ENCODE results near the gene PAFAH2.
A peak's percentile ranks its signal among the peaks of the same experiment; 100 is the strongest.
"Not testable (repeated sequence)": the region's sequence is repeated elsewhere in the genome, so short reads cannot be mapped to it uniquely, and the experiment has no call there.

PAFAH2 gene

DNA sequence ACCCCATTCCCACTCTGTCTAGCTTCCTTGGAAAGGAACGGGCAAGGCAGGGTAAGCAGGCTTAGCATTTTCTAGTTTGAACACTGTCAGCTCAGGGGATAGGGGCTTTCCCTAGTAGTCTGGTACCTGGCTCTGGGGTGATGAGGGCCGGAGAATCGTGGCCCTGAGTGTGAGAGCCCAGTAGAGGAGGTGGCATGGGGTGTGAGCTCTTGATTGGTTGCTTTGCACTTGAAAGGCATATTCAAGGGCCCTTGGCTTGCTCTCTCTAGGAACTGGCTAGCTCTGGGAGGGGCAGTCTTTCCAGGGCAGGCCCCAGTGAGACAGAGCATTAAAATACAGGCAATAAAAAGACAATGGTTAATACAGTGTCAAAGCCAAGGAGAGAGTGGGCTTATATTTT is 13.0 kb upstream of the PAFAH2 start:
- peak in 1 of 3 experiments; percentile 66 for DNase-seq

DNA sequence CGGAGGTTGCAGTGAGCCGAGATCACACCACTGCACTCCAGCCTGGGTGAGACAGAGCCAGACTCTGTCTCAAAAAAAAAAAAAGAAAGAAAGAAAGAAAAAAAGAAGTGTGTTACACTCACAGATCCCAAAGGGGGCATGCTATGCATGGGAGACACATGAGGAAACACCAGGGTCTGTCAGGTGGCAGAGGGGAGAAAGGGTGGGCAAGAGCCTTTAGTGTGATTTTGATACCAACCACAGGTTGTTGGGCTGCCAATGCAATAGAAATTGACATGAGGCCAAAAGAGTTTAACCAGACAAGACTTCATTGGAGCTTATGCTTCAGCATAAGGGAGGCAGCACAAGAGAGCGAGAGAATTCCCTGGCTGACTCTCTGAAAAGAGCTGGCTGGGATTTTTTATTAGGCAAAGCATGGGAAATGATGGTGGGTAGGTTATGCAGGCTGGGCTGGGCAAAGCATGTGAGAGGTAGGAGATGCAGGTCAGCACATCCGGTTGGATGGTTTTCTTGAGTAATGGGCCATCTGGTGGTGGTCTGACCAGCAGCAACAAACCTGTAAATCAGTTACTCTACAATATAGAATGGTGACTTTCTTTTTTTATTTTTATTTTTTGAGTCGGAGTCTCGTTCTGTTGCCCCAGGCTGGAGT is 12.1 kb upstream of the PAFAH2 start:
- peak in 2 of 3 experiments; percentile 18 to 50 for DNase-seq

DNA sequence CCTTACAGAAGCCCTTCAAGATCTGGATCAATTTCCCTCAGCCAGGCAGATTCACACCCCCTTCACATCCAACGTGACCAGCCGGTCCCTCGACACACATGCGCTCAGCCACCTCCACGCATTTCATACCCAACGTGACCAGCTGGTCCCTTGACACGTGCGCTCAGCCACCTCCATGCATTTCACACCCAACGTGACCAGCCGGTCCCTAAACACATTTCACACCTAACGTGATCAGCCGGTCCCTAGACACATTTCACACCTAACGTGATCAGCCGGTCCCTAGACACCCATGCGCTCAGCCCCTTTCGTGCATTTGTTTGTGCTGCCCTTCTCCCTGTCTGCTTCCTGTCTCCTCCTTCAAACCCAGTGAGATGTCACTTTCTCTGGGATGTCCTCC is 8.8 kb upstream of the PAFAH2 start:
- DNase-seq: no peak

DNA sequence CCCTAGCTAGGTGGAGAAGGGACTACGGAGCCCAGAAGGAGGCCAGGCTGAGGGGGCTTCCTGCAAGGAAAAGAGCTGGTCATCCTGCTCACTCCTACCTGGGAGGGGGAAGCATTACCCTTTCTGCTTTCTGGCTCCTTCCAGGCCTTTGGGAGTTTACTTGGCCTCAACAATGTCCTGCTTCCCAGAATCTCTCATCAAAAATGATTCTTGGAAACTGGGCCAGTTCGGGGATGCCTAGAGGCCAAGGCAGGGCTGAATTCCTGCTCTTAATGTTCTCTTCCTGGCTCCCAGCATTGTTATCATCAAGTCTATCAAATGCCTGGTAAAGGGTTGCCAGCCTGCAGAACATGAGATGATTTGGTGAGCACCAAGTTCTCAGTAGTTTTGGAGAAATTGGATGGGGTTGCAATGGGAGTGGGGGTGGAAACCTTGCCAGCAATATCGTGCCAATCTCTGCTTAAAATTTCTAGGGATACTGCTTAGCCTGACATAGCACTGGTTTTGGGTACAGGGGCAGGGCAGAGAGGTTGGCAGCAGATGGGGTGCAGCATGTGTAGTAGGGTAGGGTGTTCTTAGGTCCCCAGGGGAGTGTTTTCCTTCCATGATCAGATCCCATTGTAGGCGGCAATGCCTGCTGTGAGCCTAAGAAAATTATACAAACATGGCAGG is 7.7 kb upstream of the PAFAH2 start:
- no peak for DNase-seq

DNA sequence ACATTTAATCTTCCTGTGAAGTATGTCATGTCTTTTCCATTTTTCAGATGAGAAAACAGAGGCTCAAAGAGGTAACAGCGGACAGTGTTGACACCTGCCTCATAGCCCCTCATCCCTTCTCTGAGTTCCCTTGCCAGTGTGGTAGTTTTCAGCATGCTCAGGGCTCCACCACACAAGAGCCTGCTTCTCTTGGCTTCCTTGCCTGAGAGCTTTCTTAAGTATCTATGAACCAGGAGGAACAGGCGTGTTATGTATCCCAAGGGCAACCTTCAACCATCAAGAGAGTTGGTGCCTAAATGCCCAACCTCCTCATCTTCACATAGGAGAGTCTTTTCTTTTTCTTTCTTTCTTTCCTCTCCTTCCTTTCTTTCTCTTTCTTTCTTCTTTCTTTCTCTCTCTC is 5.9 kb upstream of the PAFAH2 start:
- no peak for DNase-seq

DNA sequence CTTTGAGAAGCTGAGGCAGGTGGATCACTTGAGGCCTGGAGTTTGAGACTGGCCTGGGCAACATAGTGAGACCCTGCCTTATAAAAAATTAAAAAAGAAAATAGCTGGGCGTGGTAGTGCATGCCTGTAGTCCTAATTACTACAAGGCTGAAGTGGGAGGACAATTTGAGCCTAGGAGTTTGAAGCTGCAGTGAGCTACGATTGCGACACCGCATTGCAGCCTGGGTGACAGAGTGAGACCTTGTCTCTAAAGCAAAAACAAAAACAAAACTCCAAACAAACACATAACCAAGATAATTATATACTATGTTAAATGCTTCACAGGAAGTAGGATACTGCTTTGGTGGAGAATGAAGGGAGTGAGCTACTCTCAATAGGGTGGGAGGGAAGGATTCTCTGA is 5.4 kb upstream of the PAFAH2 start:
- no peak for DNase-seq

DNA sequence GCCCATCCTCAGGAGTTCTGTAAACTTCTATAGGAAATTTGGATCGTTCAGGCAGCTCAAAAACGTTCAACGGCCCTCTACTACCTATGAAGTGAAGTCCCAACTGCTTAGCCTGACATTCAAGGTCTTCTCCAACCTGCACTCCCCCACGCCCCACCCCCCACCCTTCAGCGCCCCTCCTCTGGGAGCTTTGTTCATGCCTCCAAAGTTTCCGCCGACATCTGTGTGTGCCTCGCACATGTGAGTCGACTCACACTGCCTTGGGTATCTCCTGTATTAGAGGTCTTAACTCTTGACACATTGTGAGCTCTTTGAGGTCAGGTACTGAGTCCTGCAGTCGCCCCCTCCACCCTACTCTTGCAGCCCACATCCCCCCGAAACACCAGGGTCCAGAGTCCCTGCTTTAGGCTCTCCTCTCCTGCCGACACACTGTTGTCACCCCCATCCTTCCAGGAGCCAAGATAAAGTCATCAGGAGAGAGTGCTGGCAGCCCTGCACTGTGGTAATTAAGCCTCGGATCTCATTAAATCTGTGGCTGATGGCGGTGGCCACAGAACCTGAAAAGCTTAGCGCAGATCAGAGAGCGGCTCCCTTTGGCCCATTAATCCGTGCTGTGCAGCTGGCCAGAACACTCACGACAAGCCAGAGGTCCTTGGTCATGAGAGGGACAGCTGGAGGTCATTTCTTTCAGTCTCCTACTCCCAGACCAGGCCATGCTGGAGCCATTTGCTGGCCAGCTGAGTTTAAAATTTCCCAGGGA is 1.4 kb upstream of the PAFAH2 start:
- no peak for DNase-seq

DNA sequence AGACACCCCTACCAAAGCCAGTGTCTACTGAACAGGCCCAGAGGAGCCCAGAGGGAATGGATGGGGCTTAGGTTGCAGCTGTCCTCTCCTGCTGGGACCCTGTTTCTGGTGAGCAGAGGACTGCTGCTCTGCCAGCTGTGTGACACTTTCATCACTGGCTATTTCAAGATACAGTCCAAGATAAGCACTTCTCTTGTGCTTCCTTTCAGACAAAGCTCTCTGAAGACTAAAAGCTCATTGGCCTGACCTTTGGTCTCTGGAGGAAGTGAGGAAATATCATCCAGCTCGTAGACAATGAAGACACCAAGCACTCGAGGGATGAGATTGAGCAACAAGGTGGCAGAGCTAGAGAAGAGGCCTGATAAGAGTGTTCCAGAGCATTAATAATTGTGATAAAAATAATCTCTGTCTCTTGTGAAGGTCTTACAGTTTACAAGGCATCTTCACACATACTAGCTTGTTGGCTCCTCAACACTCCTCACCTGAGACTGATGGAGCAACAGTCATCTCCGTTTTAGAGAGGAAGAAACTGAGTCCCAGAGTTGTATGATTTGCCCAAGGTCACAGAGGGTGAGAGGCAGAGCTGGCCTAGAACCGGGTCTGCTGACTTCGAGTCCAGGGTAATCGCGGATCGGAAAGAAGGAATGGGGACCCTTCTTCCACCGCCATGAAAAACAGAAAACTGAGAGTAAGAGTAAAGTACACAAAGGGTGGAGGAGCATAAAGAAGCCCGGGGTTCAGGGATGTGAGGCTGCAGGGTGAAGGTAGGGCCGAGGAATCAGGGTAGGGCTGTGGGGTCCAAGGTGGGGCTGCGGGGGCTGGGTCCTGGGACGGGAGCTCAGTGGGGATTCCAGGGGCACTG is 666 bp downstream of the PAFAH2 start:
- DNase-seq: peak in 2 of 3 experiments; percentile 54 to 61

DNA sequence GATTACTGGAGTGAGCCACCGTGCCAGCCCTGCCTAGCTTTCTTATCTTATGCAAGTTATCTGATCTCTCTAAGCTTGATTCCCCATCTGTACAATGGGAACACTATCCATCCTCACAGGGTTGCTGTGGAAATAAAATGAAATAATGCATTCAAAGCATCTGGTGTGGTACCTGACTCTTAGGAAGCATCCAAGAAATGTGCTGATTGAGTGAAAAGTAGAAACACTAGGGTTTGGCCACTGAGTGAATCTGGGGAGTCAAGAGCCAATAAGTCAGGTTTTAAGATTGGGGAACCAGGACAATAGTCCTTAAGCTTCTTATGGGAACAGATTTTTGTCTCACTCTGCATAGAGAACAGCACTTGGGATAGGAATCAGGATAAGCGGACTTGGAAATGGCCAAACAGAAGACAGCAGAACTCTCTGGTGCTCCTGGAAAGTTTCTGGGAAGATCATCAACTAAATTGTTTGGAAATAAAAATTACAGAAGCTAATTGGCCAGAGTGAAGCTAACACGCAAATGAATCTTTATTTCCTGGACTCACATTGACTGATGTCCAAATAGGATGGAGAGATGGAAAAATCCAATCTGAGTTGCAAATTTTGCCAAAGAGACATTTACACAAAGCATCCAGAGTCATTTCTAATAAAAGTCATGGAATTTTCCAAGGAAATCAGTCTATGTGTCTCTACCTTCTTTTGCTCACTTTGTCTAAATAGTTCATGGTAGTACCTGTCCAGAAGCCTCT is 3.3 kb downstream of the PAFAH2 start:
- no peak for DNase-seq

DNA sequence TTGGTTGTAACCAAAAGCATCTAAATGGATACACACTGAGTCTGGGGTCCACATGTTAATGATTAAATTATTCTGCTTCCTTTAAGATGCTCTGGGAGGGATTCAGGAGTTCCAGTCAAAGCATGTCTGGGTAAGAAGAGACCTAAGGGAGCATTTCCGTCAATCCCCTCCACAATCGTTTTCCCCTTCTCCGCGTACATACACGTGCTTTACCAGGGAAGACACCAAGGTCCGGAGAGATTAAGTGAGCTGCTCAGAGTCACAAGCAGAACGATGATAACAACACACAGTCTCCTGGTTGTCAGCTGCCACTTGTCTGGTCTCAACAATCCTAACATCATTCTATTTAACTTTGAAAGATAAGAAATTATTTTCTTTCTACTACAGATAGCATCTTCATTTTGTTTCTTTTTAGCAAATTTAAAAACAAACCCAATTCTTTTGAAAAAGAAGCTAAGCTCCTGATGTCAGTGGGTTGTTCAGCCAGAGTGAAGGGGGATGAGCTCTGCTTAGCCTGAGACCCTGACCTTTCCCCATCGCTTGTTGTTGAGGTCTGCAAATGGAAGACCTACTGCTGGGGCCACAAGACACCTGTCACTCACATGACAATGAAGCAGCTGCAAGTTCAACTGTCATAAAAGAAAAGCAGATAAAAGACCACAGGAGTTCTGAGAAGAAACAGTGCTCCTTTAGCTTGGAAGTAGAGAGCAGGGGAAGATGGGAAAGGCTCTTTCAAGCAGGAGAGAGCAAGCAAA is 4.5 kb downstream of the PAFAH2 start:
- DNase-seq: no peak

DNA sequence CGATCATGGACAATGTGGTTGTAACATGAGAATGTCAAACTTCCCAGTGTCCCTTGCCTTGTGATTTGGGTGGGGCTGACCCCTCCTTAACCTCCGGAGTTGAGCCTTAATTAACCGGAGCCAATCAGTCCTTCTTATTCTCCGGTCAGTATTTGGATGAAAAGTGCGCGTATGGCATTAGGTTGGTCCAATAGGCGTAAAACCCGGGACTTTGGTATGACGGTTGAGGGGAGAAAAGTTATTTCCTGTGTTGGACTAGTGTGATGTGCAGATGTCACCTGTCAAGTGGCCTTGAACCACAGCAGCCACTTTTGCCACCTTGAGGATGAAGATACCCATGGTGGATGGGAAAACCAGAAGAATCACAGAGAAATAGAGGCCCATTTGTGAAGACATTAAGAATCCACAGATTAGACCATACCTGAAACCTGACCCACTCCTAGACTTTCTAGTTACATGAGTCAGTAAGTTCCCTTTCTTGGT is 5.1 kb downstream of the PAFAH2 start:
- no peak for DNase-seq

DNA sequence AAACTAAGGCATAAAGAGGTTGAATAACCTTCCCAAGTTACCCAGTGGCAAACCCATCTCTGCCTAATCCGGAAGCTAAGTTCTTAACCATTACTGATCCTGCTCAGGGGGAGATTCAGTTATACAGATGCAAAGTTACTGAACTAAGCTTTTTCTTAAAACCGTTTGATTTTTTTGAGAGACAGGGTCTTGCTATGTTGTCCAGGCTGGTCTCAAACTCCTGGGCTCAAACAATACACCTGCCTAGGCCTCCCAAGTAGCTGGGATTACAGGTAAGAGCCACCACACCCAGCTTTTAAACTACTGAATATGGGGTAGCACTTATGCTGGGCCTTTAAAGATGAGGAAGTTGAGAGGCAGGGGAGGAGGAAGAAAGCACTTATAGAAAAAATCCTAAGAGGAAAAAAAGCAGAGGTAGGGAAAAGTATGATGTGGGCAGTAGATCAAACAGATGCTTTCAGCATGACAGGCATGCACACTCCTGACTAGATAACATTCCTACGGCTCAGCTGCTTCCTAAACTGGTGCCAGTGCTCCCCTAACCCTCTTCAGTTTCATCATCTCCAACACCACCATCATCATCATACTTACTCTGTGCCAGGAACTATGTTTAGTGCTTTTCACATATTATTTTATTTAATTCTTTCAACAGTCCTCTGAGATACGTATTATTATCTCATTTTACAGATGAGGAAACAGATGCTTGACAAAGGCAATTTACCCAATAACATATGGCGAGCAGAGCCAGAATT is 5.8 kb downstream of the PAFAH2 start:
- no peak for DNase-seq

DNA sequence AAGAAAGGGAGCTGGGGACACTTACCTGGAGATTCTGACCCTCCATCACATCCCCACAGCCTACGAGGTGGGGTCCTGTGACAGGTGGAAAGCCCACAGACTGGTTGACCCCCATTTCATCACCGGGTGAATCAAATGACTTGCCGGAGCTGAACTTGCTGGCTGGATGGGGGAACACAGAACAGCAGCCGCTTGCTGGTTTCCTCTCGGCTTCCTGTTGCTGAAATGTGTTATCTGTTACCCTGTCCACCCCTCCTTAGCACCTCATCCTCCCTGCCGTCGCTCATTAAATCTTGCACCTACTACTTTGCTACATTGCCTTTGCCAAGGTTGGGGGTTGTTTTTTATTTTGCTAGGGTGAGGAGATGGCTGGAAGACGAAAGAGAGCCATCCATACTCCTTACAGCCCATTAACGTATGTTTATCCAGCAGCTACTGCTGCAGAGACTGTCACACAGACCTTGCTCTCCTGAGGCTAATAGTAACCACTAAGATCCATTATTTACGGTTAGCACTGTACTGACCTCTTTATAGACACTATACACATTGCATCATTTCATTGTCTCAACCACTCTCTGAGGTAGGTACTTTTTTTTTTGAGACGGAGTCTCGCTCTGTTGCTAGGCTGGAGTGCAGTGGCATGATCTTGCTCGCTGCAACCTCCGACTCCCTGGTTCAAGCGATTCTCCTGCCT is 7.0 kb downstream of the PAFAH2 start:
- no peak for DNase-seq

DNA sequence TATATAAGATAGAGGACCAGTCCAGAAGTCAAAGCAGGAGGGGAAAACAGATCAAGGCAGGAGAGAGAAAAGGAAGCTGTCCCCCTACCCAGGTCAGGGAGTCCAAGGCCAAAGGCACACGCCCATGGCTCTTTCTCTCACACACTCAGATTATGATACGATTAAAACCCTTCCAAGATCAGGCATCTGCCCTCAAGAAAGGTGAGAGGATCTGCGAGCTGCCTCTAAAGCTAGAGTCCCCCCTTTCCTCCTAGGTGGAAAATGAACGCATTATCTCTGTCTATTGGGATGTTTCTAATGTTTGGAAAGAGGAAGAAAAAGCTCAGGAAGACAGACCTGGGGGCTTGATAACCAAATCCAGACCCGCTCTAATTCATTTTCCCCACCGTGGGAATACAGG is 7.6 kb downstream of the PAFAH2 start:
- DNase-seq: no peak

DNA sequence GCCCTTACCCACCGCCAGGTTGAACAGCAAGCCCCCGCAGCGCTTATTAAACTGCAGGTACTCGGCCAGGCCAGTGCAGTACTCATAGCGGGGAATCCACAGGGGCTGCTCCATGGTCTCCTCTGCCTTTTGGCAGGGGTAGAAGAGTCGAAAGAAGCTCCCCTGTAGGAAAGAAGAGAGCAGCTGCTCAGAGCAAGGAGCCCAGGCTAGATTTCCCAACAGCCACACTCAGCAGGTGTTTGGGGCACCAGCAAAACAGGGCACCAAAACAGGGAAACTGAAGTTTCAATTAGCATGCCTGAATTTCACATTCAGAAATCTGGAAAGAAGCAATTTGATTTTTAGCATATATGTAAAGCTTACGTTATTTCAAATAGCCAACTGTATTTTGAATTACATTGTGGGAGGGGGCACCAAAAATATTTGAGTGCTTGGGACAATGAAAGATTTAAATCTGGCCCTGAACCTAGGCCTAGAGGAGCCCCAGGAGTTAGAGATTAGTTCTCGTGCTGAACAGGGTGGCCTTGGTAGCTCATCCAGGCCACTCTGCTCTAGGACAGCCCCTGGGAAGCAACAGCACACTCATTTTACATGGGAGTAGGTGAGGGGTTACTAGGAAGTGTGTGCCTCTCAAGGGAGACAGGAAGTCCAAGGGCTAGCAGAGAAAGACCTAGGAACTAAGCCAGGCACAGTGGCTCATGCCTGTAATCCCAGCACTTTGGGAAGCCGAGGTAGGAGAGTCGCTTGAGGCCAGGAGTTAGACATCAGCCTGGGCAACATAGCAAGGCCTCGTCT is 8.2 kb downstream of the PAFAH2 start:
- DNase-seq: no peak

DNA sequence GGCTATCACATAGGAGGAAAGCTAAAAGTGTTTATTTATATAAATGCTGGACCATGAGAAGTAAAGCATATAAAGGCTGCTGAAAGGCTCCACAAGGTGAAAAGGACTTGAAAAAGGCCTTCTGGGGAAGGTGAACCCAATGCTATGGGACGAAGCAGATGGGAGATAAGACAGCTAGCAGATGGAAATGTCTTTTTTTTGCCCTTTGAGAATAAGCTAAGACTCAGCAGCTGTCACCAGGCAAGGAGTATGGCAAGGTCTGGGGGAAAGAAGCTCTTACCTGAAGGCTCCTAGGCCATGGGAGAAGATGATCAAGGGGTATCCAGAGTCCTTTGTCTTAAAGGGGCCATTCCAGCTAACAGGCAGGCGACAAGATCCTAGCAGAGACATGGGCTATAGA is 9.9 kb downstream of the PAFAH2 start:
- DNase-seq: no peak

DNA sequence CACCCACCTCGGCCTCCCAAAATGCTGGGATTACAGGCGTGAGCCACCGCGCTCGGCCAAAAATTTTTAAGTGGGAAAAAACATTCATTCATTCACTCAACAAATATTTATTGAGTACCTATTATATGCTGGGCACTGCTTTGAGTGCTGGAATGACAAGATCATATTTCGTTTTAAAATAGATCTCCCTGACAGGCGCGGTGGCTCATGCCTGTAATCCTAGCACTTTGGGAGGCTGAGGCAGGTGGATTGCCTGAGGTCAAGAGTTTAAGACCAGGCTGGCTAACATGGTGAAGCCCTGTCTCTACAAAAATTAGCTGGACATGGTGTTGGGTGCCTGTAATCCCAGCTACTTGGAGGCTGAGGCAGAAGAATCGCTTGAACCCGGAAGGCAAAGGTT is 11.1 kb downstream of the PAFAH2 start:
- DNase-seq: not testable (repeated sequence)

DNA sequence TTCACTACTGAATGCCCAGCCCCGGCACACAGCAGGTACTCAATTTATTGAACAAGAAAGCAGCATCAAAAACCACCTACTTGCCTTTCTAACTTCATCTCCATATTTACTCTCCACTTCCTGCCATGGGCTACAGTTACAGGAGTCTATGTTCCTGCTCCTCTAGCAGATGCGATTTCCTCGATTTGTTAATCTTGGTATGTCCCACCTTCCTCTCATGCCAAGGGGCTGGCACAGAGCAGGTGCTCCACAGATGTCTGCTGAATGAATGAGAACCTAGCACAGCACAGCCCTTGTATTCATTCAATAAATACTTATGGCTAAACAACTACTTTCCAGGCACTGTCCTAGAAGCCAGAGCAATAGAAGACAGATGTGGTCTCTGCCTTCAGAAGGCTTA is 12.2 kb downstream of the PAFAH2 start:
- no peak for DNase-seq

DNA sequence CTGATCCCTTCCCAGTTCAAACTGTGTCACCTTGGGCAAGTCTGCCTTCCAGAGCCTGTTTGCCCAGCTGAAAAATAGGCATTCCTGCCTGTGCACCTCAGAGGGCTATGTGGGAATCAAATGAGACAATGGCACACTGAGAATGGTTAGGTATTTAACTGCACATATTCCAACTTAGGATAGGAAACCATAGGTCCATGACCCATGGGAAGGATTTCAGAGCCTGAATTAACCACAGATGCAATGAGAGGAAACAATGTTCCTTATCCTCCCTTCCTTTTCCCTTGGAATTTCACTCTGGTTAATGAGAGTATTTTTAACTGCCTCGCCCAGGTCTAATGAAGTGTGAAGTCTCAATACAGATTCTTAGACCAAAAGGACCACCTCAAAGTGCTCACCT is 12.7 kb downstream of the PAFAH2 start:
- no peak for DNase-seq
